Fibroblast of lung (primary cell): ENCODE measurements around the gene RYR2. TPM values are rescaled to one million over a fixed set of nuclear protein-coding genes. Genes with fewer than 3 reads are reported as not detected.

ENCODE experiments used
- DNase-seq, 2 donors: peaks; one replicate each; pipeline versions ENCODE4 v3.0.0 to v3.0.0-alpha.2; 2010; ENCODE audit warnings: low read depth in 2 of 2
- H2AFZ ChIP-seq: 2 replicates; pipeline ENCODE4 v1.5.1; 2012; ENCODE audit warnings: low read length, control low read depth, inconsistent platforms
- H3K27ac ChIP-seq: 2 replicates; pipeline ENCODE4 v1.5.1; 2011; ENCODE audit warnings: low read length, control low read depth; ENCODE audit not compliant: insufficient read depth
- H3K27me3 ChIP-seq: 2 replicates; pipeline ENCODE4 v1.5.1; 2011; ENCODE audit warnings: mild to moderate bottlenecking, low read length; ENCODE audit not compliant: control insufficient read depth, insufficient read depth
- H3K36me3 ChIP-seq: 2 replicates; pipeline ENCODE4 v1.5.1; 2011; ENCODE audit warnings: low read length; ENCODE audit not compliant: control insufficient read depth, insufficient read depth
- H3K4me1 ChIP-seq: 2 replicates; pipeline ENCODE4 v1.5.1; 2011; ENCODE audit warnings: low read length; ENCODE audit not compliant: control insufficient read depth, insufficient read depth; ENCODE audit errors: extremely low read depth
- H3K4me2 ChIP-seq: 2 replicates; pipeline ENCODE4 v1.5.1; 2011; ENCODE audit warnings: low read length, control low read depth; ENCODE audit not compliant: insufficient read depth; ENCODE audit errors: extremely low read depth
- H3K4me3 ChIP-seq, 4 experiments: fragments of 200-600 bp in 1 of 4; sonication (generic) in 1 of 4; replicated peaks in 1 of 4; 2 replicates each; pipeline ENCODE4 v1.5.1; 2011 to 2016; ENCODE audit warnings: low read length in 4 of 4, low read depth in 3 of 4, mild to moderate bottlenecking in 3 of 4, control low read depth in 2 of 4, inconsistent platforms in 1 of 4, mixed read lengths in 1 of 4; ENCODE audit not compliant: insufficient read depth in 1 of 4; ENCODE audit errors: control extremely low read depth in 1 of 4
- H3K79me2 ChIP-seq: 2 replicates; pipeline ENCODE4 v1.5.1; 2012; ENCODE audit warnings: mild to moderate bottlenecking, low read length, inconsistent platforms; ENCODE audit not compliant: control insufficient read depth, insufficient read depth
- H3K9ac ChIP-seq: 2 replicates; pipeline ENCODE4 v1.5.1; 2011; ENCODE audit warnings: mild to moderate bottlenecking, low read length, control low read depth; ENCODE audit not compliant: insufficient read depth
- H3K9me3 ChIP-seq: 2 replicates; pipeline ENCODE4 v1.5.1; 2012; ENCODE audit warnings: low read depth, low read length; ENCODE audit not compliant: control insufficient read depth, insufficient read depth
- H4K20me1 ChIP-seq: 2 replicates; pipeline ENCODE4 v1.5.1; 2011; ENCODE audit warnings: low read length; ENCODE audit not compliant: control insufficient read depth, insufficient read depth; ENCODE audit errors: extremely low read depth
- CTCF ChIP-seq, 2 donors: IDR thresholded peaks in 1 of 2; conservative IDR thresholded peaks in 1 of 2; 1 replicate in 1 of 2; 2 replicates in 1 of 2; pipeline ENCODE4 v1.5.1; 2011 to 2012; ENCODE audit warnings: low read length in 2 of 2, control low read depth in 1 of 2, inconsistent platforms in 1 of 2, low read depth in 1 of 2, mild to moderate bottlenecking in 1 of 2
- EZH2 ChIP-seq: IDR thresholded peaks from 2 replicates; pipeline ENCODE4 v1.5.1; 2012; ENCODE audit warnings: low read length, control low read depth, mild to moderate bottlenecking; ENCODE audit errors: missing control alignments
- polyA plus RNA-seq, 2 donors: library from polyadenylated mRNA; depleted of rRNA in 1 of 2; stranded (reverse) in 1 of 2; unstranded in 1 of 2; fragments of >200 nt; gene quantifications; 2 replicates each; pipeline ENCODE4 v1.2.1, GENCODE V29; 2011 to 2012; ENCODE audit warnings: missing spikeins in 1 of 2
- total RNA-seq: library from RNA; depleted of rRNA; stranded (reverse); fragments of >200 nt; gene quantifications from 2 replicates; pipeline ENCODE4 v1.2.1, GENCODE V29; 2014

Gene RYR2
- total and polyA plus RNA-seq, 2 donors (not counting 1 experiment from before 2014, with no cell fraction given) = 0.06 to 0.17 TPM

GRCh38 chr1:237309595-237310118 lies 267.7 kb downstream of the RYR2 start:
- no peak for TF ChIP-seq EZH2
- no peak for TF ChIP-seq CTCF (conservative IDR thresholded peaks at IDR 0.05 in 1 of 2, IDR thresholded peaks at IDR 0.05 in 1 of 2; ENCODE audit: low read depth in 1 of 2, low read length in 2 of 2)
- no peak for DNase-seq
- no peaks in the 10 kb centered on the region for H4K20me1 ChIP-seq

DNA sequence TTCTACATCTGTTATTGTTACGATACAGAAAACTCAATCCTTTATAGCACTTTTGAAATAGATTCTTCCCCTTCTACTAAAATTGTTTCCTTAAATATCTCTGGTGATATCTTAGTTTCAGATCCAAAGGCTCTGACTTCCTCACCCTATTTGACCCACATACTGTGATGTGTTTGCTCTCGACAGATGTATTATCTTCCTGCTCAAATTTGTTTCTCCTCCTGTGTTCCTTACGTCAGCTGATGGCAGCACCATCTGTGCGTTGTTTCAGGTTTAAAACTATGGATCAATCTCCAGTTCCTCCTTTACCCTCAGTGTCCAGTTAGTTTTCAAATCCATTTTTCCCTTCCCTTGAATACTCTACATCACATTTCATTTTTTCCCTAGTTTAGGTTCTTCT lies 274.4 kb downstream of the RYR2 start:
- DNase-seq = no peak
- H3K9ac ChIP-seq = no peak overlapping the region
- no peaks in the 10 kb centered on the region for H3K79me2 ChIP-seq
- no peak overlapping the region for H3K4me3 ChIP-seq
- no peak overlapping the region for H3K4me2 ChIP-seq
- no peaks in the 10 kb centered on the region for H4K20me1 ChIP-seq
- H3K4me1 ChIP-seq = no peaks in the 10 kb centered on the region
- H3K27ac ChIP-seq = no peak overlapping the region
- no peaks in the 10 kb centered on the region for H3K9me3 ChIP-seq
- no peak overlapping the region for H2AFZ ChIP-seq
- H3K27me3 ChIP-seq = no peaks in the 10 kb centered on the region
- TF ChIP-seq EZH2 (no peak), CTCF (conservative IDR thresholded peaks at IDR 0.05 in 1 of 2, IDR thresholded peaks at IDR 0.05 in 1 of 2; ENCODE audit: low read depth in 1 of 2, low read length in 2 of 2) (no peak)
- H3K36me3 ChIP-seq = no peaks in the 10 kb centered on the region

More at GRCh38 chr1:237309595-237310118, 267.7 kb downstream of the RYR2 start:
- H3K27ac ChIP-seq = no peak overlapping the region
- H3K79me2 ChIP-seq = no peaks in the 10 kb centered on the region
- no peak overlapping the region for H3K4me2 ChIP-seq
- no peaks in the 10 kb centered on the region for H3K27me3 ChIP-seq
- H3K9ac ChIP-seq = no peak overlapping the region
- no peaks in the 10 kb centered on the region for H3K4me1 ChIP-seq
- H3K9me3 ChIP-seq = no peaks in the 10 kb centered on the region
- H3K36me3 ChIP-seq = no peaks in the 10 kb centered on the region
- H3K4me3 ChIP-seq = no peak overlapping the region
- H2AFZ ChIP-seq = no peak overlapping the region

DNA sequence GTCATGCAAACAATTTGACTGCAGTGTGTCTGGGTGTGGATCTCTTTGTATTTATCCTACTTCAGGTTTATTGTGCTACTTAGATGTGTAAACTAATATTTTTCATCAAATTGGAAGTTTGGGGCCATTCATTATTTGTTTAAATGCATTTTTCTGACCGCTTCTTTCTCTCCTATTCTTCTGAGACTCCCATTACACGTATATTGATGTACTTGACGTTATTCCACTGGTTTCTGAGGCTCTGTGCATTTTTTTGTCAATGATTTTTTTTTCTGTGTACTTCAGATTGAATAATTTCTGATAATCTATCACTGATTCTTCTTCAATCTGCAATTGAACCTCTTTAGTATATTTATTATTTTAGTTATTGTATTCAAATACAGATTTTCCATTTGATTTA lies 276.8 kb downstream of the RYR2 start:
- no peak overlapping the region for H3K4me2 ChIP-seq
- H4K20me1 ChIP-seq = no peaks in the 10 kb centered on the region
- TF ChIP-seq EZH2 (no peak), CTCF (conservative IDR thresholded peaks at IDR 0.05 in 1 of 2, IDR thresholded peaks at IDR 0.05 in 1 of 2; ENCODE audit: low read depth in 1 of 2, low read length in 2 of 2) (no peak)
- DNase-seq = no peak
- no peak overlapping the region for H2AFZ ChIP-seq
- H3K27me3 ChIP-seq = no peaks in the 10 kb centered on the region
- no peaks in the 10 kb centered on the region for H3K4me1 ChIP-seq
- H3K9me3 ChIP-seq = no peaks in the 10 kb centered on the region
- no peak overlapping the region for H3K4me3 ChIP-seq
- no peak overlapping the region for H3K9ac ChIP-seq
- no peak overlapping the region for H3K27ac ChIP-seq
- H3K36me3 ChIP-seq = no peaks in the 10 kb centered on the region
- H3K79me2 ChIP-seq = no peaks in the 10 kb centered on the region
